Measurements from ENCODE around the gene SIM1.
"Not testable (repeated sequence)": the region's sequence is repeated elsewhere in the genome, so short reads cannot be mapped to it uniquely, and the experiment has no call there.

Gene SIM1

GRCh38 chr6:100417036-100417435, 47.7 kb downstream of the SIM1 start:
- no peak for DNase-seq

GRCh38 chr6:100415768-100416167, 49.0 kb downstream of the SIM1 start:
- no peak for DNase-seq

DNA sequence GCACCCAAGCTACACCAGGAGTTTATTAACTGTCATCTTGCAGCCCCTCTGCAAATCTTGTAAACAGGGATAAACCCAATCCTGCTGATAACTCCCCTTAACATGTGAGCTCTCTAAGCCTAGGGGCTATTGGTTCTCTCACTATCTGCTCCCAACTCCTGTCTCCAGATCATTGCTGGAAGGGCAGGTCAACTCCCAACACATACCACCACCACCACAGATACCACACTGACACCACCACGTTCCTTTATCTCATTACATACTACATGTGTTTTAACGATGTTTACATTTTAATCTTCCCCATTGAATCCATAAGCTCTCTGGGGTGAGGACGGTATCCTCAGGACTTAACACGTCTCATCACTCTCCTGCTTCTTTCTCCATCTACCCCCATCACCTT, 51.8 kb downstream of the SIM1 start:
- no peak for DNase-seq

DNA sequence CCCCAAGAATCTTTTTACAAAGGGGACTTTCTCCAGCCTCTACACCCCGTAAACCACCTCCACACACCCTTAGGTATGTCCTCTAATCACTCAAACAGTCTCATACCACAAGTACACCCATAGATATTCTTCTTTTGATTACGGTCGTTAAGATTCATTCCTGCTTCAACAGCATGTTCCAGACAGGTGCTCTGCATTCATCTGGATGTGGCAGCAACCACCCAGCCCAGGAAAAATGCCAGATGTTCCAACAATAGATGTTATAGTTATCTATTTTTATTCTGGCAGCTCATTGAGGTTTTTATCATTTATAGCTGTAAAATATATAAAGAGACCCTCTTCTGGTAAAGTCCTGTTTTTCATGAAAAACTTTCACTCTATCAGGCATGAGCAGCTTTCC, 60.7 kb downstream of the SIM1 start:
- DNase-seq = no peak

DNA sequence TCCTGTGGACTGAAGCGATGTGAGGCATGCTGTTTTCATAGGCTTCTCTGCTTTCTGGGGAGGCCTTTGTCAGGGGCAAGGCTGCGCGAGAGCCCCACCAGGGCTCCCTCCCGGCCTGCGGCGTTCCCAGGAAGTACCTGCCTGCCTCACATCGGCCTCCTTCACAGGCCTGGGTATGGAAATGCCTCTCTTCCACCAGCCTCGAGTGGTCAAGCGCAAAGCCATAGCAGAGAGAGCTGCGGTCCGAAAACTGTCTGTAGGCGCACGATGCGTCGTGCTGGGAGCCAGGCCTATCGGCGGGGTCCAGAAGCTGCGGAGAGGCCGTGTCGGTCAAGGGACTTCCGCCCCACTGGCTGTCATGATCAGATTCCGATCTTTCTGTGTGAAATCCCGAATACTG, 71.2 kb downstream of the SIM1 start:
- DNase-seq = no peak

- no peak for DNase-seq
These were observed 72.3 kb downstream of the SIM1 start for GRCh38 chr6:100392423-100392822.

GRCh38 chr6:100388868-100389519, 75.7 kb downstream of the SIM1 start:
- DNase-seq = no peak

DNA sequence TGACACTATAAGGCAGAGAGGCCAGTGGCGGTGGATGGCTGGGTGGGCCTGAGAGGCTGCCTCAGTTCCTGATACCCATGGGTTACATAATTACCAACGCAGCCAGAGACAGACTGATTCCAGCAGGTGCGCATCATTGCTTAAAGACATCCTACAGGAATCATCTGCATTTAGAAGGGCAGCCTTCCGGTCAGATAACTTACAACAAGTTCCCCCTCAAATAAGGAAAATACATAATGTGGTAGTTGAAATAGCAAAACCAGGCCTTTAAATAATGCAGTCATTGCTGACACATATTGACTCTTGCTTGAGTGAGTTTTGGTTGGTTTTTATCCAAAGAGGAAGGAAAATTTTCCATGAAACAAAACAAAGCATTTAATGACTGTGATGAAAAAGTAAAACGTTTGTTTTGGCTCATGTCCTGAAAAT, 81.9 kb downstream of the SIM1 start:
- DNase-seq = no peak

DNA sequence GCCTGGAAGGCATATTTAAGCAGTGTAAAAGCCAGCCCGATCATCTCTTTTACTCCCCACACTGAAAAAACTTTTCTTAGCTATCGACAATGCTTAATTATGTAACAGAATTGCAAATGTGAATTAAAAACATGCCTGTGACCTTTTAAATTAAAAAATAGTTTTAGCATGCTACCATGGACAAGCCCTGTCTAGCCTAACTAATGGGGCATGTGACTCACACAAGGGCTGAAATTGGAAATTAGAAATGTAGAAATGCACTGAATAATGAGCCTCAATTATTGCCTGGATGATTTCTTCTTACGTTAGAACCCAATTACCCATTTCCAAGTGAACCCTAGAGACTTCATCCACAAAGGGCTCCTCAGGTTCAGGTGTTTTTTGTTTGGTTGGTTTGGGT, 82.7 kb downstream of the SIM1 start:
- no peak for DNase-seq

DNA sequence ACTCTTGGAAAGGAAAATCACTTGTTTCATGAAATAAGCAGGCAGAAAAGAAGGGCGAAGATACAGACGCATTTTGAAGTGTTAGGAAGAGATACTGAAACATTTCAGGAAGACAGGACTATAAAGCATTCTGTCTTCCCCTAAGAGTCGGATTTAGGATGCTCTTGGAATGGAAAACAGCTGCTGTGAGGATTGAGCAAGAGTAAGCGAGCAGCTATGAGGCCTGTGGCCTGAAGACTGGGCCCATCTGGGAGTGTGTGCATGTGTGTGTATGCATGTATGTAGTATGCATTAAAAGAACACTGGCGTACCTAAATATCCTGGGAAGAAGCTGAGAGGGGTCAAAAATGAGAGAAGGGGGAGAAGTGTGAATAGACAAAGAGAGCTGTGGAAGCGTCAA, 83.6 kb downstream of the SIM1 start:
- DNase-seq = no peak

DNA sequence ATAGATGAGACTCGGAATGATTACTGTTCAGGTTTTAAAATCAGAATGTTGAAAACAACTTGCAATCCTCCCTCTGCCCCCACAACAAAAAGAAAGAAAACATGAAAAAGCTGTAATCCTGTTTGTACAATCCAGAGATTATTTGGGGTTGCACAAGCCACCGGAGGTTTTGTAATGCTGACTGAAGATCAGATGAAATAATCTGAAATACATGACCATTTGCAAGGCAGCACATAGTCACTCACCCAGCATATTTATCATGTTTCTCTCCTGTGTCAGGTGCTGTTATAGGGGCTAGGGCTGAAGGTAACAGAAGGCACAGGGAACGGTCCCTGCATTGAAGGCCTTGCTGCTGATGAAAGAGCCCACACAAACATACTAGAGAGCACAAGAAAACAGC, 85.3 kb downstream of the SIM1 start:
- no peak for DNase-seq

- no peak for DNase-seq
These were observed 86.1 kb downstream of the SIM1 start for GRCh38 chr6:100378576-100378975.

GRCh38 chr6:100376103-100376502, 88.6 kb downstream of the SIM1 start:
- DNase-seq = no peak

DNA sequence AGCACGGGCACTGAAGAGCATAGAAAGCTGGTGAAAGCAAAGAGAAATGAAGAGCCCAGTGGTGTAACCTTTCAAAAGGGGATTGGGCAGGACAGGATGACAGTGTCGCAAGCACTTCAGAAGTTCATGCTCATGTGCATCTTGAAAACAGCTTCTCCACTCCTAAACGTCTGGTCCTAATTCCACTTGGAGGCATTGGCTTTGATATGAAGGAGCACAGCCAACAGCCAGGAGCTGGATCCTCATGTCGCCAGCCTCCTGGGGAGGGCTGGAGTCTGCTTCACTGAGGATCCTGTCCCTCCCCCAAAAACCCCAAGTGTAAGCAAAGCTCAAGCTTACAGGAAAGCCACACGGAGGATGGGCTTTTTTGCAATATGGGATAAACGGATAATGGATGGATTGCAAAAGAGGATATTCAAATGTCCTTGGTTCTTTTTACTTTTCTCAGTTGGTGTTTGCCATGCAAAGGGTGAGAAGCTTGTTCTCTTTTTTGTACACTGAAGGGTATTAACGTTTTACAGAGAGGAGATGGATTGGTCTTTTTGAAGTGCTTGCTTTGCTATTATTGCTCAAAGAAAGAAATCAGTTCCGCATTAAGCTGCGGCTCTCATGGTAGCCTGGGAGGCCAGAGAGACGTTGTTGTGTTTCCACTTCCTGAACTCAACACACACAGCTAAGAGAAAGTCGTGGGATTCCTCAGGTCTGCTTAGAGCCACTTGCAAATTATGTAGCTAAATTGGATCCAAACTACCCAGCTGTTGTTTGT, 92.2 kb downstream of the SIM1 start:
- DNase-seq = no peak

GRCh38 chr6:100371591-100371990, 93.1 kb downstream of the SIM1 start:
- no peak for DNase-seq

DNA sequence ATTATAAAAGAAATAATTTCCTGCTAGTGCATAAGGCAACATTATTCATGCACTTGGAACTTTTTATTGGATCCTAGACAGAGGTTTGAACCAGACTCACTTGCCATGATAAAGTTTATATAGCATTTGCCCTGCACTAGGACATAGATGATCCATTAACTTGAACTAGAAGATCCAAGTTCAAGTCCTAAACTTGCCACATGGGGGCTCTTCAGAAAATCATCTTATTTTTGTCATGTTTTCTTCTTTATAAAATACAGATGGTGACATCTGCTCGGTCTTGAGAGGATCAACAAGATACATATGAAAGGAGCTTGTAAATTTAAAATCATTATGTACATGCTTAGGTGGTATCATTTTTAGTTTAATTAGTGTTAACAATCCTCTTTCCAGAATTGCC, 94.5 kb downstream of the SIM1 start:
- DNase-seq = no peak

DNA sequence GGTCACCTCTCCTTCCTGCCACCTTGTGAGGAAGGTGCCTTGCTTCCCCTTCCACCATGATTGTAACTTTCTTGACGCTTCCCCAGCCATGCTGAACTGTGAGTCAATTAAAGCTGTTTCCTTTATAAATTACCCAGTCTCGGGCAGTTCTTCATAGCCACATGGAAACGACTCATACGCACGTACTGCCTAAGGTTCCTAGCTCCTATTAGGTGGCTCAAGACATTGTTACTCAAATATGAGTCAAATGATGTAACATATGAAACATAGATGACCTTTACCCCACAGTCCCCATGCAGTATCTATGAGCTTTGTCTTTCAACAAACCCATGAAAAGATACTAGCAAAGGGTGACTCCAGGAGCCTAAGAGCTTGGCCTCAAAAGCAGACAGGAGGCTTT, 98.3 kb downstream of the SIM1 start:
- DNase-seq = no peak

GRCh38 chr6:100363651-100364050, 101.1 kb downstream of the SIM1 start:
- no peak for DNase-seq

- not testable (repeated sequence) for DNase-seq
These were observed 109.7 kb downstream of the SIM1 start for GRCh38 chr6:100354736-100355641.

DNA sequence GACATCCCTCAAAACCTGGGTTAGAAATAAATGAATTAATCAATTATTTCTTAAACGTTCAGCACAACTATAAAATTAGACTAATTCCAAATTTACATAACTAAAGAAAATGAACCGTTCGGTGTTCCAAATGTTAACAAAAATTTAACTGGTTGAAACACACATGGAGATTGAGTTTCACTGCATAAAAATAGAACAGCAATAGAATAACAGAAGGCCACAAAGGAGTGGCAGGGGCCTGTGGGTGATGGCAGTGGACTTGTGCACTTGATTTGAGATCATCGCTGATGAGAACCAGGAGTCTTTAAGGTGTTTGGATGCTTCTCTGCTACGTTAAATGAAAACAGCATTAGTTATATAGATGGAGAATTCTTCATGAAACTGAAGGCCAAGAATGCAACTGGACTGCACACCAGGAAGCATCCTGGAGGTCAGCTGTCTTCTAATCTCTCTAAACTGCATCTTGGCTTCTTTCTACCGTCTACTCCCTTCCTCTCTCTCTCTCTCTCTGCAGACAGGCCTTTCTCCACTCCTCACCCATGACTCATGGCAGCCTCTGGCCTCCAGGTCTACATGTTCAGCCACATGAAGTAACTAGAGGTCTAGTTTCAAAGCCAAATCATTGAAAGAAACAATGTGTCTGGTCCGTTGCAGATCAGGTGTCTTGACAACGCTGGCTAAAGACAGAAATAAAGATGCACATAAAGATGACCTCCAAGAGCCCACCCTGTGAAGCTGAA, 111.3 kb downstream of the SIM1 start:
- DNase-seq = no peak

DNA sequence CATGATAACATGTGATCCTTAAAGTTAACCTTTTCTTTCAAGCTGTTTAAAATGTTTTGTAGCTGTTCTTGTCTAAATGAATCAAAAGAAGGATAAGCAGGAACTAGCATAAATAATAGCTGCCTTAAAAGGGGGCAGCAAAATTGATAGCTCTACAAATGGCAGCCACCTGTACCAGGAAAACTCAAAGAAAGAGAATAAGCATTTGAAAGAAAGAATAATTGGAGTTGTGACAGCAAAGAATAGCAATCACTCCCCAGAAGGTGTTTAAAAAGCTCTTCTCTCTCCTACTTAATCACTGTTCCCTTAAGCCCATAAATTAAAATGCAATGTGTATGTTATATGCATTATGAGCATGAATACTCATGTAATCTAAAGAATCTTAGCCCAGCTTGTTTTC, 114.6 kb downstream of the SIM1 start:
- no peak for DNase-seq

DNA sequence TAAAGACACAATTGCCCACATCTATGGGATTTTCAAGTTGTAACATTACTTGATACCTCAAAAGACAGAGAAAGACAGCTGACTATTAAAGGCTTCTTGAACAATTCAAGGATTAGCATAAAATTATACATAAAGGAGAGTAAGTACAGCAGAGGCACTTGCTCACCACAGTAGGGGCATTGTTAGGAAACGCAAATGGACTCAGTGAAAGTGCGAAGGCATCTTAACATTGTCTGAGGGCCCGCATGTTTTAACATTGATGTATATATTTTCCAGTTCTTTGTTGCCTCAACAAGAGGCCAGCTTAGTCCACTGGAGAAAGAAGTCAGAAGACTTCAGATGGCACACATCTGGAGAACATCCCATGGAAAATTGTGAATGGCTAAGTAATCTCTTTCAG, 115.4 kb downstream of the SIM1 start:
- DNase-seq = no peak

Measured in activated naive CD4-positive, alpha-beta T cell (primary cell).